SK-N-SH treated with all-trans-retinoic acid at 6 μM for 48 hours (cell line): ENCODE measurements around the gene TAF1A.

Experiments used
- ARNTL ChIP-seq: fragments of 450-650 bp; formaldehyde crosslinking; IDR thresholded peaks from 2 replicates; pipeline ENCODE4 v1.5.0; 2020; ENCODE audit warnings: low read depth, mild to moderate bottlenecking, moderate library complexity, borderline replicate concordance
- CSDC2 ChIP-seq: fragments of 250-450 bp; sonication (Bioruptor Pico); IDR thresholded peaks from 2 replicates; pipeline ENCODE4 v1.5.0; 2020; ENCODE audit warnings: mild to moderate bottlenecking, moderate library complexity
- RARB ChIP-seq: fragments of 250-450 bp; sonication (Bioruptor Pico); IDR thresholded peaks from 2 replicates; pipeline ENCODE4 v1.8.0; 2021; ENCODE audit warnings: mild to moderate bottlenecking, moderate library complexity
- TOX ChIP-seq: fragments of 250-450 bp; sonication (Bioruptor Pico); IDR thresholded peaks from 2 replicates; pipeline ENCODE4 v1.8.0; 2021; ENCODE audit warnings: mild to moderate bottlenecking, moderate library complexity, borderline replicate concordance
- ZC3H10 ChIP-seq: fragments of 250-450 bp; sonication (Bioruptor Pico); IDR thresholded peaks from 2 replicates; pipeline ENCODE4 v1.5.1; 2021; ENCODE audit warnings: mild to moderate bottlenecking, moderate library complexity
- ZNF565 ChIP-seq: fragments of 450-650 bp; formaldehyde crosslinking; conservative IDR thresholded peaks from 2 replicates; pipeline ENCODE4 v1.5.0; 2020; ENCODE audit warnings: low read depth, mild to moderate bottlenecking, moderate library complexity
- TF ChIP-seq, protein P1 (sequence below): fragments of 250-450 bp; sonication (Bioruptor Pico); IDR thresholded peaks from 2 replicates; pipeline ENCODE4 v1.8.0; 2020; ENCODE audit warnings: mild to moderate bottlenecking, moderate library complexity, borderline replicate concordance
- TF ChIP-seq, protein P2 (sequence below): fragments of 250-450 bp; sonication (Bioruptor Pico); IDR thresholded peaks from 2 replicates; pipeline ENCODE4 v1.5.1; 2020; ENCODE audit warnings: low read depth, mild to moderate bottlenecking, moderate library complexity
- TF ChIP-seq, protein P3 (sequence below): fragments of 250-450 bp; sonication (Bioruptor Pico); IDR thresholded peaks from 2 replicates; pipeline ENCODE4 v1.5.1; 2021; ENCODE audit warnings: mild to moderate bottlenecking, moderate library complexity

DNA sequence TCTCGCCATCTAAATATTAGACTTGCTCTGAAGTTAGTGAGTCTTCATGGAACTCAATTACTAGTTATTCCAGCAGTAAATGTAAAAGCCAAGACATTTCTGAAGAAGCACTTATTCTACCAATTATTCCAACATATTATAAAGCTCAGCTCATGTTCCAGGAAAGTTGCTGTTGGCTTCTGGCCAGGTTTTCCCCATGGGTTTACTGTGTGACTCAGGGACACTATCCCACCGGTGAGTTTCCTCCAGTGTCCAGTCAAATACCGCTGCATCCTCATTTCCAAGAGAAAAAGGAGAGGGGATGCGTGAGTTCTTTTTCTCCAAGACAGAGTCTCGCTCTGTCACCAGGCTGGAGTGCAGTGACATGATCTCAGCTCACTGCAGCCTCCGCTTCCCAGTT is 32.6 kb downstream of the TAF1A start:
- no peak for TF ChIP-seq ZNF565 (CRISPR knock-in tag)
- no peak for TF ChIP-seq CSDC2
- TF ChIP-seq ARNTL (CRISPR knock-in tag), result no peak
- TF ChIP-seq, protein P1, sequence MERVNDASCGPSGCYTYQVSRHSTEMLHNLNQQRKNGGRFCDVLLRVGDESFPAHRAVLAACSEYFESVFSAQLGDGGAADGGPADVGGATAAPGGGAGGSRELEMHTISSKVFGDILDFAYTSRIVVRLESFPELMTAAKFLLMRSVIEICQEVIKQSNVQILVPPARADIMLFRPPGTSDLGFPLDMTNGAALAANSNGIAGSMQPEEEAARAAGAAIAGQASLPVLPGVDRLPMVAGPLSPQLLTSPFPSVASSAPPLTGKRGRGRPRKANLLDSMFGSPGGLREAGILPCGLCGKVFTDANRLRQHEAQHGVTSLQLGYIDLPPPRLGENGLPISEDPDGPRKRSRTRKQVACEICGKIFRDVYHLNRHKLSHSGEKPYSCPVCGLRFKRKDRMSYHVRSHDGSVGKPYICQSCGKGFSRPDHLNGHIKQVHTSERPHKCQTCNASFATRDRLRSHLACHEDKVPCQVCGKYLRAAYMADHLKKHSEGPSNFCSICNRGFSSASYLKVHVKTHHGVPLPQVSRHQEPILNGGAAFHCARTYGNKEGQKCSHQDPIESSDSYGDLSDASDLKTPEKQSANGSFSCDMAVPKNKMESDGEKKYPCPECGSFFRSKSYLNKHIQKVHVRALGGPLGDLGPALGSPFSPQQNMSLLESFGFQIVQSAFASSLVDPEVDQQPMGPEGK, result no peak
- TF ChIP-seq RARB (CRISPR knock-in tag), result no peak
- TF ChIP-seq ZC3H10 (CRISPR knock-in tag), result no peak
- TF ChIP-seq TOX (CRISPR knock-in tag), result no peak
- TF ChIP-seq, protein P2, sequence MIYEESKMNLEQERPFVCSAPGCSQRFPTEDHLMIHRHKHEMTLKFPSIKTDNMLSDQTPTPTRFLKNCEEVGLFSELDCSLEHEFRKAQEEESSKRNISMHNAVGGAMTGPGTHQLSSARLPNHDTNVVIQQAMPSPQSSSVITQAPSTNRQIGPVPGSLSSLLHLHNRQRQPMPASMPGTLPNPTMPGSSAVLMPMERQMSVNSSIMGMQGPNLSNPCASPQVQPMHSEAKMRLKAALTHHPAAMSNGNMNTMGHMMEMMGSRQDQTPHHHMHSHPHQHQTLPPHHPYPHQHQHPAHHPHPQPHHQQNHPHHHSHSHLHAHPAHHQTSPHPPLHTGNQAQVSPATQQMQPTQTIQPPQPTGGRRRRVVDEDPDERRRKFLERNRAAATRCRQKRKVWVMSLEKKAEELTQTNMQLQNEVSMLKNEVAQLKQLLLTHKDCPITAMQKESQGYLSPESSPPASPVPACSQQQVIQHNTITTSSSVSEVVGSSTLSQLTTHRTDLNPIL (CRISPR knock-in tag), result no peak
- TF ChIP-seq, protein P3, sequence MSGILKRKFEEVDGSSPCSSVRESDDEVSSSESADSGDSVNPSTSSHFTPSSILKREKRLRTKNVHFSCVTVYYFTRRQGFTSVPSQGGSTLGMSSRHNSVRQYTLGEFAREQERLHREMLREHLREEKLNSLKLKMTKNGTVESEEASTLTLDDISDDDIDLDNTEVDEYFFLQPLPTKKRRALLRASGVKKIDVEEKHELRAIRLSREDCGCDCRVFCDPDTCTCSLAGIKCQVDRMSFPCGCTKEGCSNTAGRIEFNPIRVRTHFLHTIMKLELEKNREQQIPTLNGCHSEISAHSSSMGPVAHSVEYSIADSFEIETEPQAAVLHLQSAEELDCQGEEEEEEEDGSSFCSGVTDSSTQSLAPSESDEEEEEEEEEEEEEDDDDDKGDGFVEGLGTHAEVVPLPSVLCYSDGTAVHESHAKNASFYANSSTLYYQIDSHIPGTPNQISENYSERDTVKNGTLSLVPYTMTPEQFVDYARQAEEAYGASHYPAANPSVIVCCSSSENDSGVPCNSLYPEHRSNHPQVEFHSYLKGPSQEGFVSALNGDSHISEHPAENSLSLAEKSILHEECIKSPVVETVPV (CRISPR knock-in tag), result no peak
